ENCODE results near the gene MALT1. TPM values are rescaled to one million over a fixed set of nuclear protein-coding genes. Genes with fewer than 3 reads are reported as not detected.

The MALT1 gene
- total RNA-seq, 3 donors from 2014 or later (not counting 1 experiment from before 2014, with no cell fraction given): 49.8 to 55.8 (median 54.5) TPM

DNA sequence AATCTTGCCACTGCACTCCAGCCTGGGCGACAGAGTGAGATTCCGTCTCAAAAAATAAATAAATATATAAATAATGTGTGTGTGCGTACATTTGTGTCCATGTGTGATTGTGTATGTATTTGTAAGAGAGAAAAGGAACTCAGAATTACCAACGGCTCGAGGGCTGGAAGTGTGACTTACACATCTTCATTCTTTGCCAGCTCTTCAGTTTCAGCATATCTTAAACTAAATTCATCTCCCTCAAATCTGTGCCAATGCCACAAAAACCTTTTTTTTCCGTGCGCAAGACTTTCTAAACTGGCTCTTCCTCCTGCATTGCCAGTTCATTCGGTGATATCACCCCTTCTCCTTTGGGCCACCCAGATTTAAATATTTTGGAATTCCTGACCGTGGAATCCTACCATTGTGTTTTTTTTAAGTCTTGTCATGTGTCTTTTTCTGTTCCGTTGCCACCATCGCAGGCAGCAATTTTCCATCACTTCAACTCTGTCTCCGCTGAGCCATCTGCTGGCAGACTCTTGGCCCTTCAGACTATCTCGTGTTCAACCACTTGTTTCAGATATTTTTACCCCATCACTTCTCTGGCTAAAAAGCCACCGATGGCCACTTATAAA lies 116.4 kb downstream of the MALT1 start:
- WGBS (ENCODE audit: insufficient coverage): 90% methylated on average over 12 of the region's 14 CpGs
- Histone ChIP-seq H3K27ac (ENCODE audit: low read length) (no peak overlapping the region), H3K4me1 (ENCODE audit: control insufficient read depth, insufficient read depth, low read length) (no peaks in the 10 kb centered on the region), H3K27me3 (ENCODE audit: control insufficient read depth, insufficient read depth, low read length) (no peaks in the 10 kb centered on the region), H3K9me3 (ENCODE audit: control insufficient read depth, insufficient read depth, low read length) (no peaks in the 10 kb centered on the region), H3K4me3 (ENCODE audit: low read length) (no peak overlapping the region), H3K36me3 (ENCODE audit: control insufficient read depth, insufficient read depth, low read length) (no peaks in the 10 kb centered on the region)
- TF ChIP-seq, protein P1, sequence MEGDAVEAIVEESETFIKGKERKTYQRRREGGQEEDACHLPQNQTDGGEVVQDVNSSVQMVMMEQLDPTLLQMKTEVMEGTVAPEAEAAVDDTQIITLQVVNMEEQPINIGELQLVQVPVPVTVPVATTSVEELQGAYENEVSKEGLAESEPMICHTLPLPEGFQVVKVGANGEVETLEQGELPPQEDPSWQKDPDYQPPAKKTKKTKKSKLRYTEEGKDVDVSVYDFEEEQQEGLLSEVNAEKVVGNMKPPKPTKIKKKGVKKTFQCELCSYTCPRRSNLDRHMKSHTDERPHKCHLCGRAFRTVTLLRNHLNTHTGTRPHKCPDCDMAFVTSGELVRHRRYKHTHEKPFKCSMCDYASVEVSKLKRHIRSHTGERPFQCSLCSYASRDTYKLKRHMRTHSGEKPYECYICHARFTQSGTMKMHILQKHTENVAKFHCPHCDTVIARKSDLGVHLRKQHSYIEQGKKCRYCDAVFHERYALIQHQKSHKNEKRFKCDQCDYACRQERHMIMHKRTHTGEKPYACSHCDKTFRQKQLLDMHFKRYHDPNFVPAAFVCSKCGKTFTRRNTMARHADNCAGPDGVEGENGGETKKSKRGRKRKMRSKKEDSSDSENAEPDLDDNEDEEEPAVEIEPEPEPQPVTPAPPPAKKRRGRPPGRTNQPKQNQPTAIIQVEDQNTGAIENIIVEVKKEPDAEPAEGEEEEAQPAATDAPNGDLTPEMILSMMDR (IDR thresholded peaks at IDR 0.05): no peak
- no peak for DNase-seq
- H3K9me3 Mint-ChIP-seq: no peaks in the 10 kb centered on the region
- peaks cover 0 to 4% of the 10 kb centered on the region in 2 donors for H3K27me3 Mint-ChIP-seq (ENCODE audit: low read depth in 2 of 2)
- intact Hi-C loops (cut with micrococcal nuclease): no loop called here
- no peak overlapping the region for H3K4me3 Mint-ChIP-seq
- no peaks in the 10 kb centered on the region for H3K4me1 Mint-ChIP-seq
- no peak for ATAC-seq
- no peaks in the 10 kb centered on the region for H3K36me3 Mint-ChIP-seq
- no peak overlapping the region for H3K27ac Mint-ChIP-seq

DNA sequence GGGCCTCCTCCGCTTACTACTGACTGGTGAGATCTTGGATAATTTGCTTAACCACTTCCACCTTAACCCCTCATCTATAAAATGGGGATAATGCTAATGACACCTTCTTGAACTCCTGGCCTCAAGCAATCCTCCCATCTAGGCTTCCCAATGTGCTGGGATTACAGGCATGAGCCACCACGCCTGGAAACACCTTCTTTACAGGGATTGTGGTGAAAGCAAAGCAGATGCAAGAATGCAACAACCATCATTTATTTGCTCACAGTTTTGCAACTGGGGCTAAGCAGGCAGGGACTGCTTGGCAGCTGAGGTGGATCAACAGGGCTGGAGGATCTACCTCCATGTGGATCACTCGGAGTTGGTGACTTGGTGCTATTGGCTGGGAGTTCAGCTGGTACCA lies 117.2 kb downstream of the MALT1 start:
- Histone ChIP-seq H3K4me3 (ENCODE audit: low read length) (no peak overlapping the region), H3K27me3 (ENCODE audit: control insufficient read depth, insufficient read depth, low read length) (no peaks in the 10 kb centered on the region), H3K4me1 (ENCODE audit: control insufficient read depth, insufficient read depth, low read length) (no peaks in the 10 kb centered on the region), H3K36me3 (ENCODE audit: control insufficient read depth, insufficient read depth, low read length) (no peaks in the 10 kb centered on the region), H3K27ac (ENCODE audit: low read length) (no peak overlapping the region), H3K9me3 (ENCODE audit: control insufficient read depth, insufficient read depth, low read length) (no peaks in the 10 kb centered on the region)
- no peak overlapping the region for H3K27ac Mint-ChIP-seq
- WGBS (ENCODE audit: insufficient coverage): 97% methylated on average over 3 of the region's 3 CpGs
- ATAC-seq (no peak), DNase-seq (no peak)
- H3K9me3 Mint-ChIP-seq: no peaks in the 10 kb centered on the region
- H3K36me3 Mint-ChIP-seq: no peaks in the 10 kb centered on the region
- no peak overlapping the region for H3K4me3 Mint-ChIP-seq
- intact Hi-C loops (cut with micrococcal nuclease): no loop called here
- no peaks in the 10 kb centered on the region for H3K4me1 Mint-ChIP-seq
- H3K27me3 Mint-ChIP-seq (ENCODE audit: low read depth in 2 of 2): peaks cover 0 to 4% of the 10 kb centered on the region in 2 donors
- TF ChIP-seq, protein P1 (IDR thresholded peaks at IDR 0.05): no peak

DNA sequence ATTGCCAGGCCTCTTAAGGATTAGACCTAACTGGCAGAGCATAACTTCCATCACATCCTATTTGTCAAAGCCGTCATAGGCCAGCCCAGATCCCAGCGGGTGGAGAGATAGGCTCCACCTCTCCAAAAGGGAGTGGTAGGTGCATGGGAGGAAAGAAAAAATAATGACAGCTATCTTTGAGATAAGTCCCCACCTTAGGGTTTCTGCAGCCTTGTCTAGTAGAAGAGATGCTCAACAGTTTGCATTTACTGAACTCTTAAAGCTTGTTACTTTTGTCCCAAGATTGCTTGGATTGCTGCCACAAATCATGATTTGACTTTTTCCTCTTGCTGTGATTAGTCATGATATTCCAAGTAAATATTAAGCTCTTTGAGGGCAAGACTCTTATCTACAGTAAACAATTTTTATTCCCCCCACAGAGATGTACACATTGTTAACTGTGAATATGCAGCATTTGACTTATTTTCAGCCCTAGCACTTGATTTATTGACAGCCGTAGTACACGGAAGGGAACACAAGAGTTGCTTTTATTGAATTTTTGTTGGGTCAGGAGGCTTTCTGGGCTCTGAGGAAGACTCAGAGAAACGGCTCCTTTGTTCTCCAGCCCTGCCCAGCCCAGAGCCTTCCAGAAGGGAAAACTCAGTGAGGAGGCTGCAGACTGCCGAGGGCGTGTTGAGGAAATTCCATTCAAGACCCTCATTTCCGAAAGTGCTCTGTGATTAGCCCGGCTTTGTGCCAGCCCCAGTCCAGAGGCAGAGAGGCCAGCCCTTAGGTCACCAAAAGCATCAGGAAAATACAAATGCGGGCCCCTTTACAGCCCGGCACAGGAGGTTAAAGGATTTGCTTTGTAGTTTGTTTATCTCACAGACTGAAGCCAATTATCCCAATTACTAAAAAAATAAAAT lies 118.0 kb downstream of the MALT1 start:
- Histone ChIP-seq H3K4me1 (ENCODE audit: control insufficient read depth, insufficient read depth, low read length) (no peaks in the 10 kb centered on the region), H3K4me3 (ENCODE audit: low read length) (no peak overlapping the region), H3K9me3 (ENCODE audit: control insufficient read depth, insufficient read depth, low read length) (no peaks in the 10 kb centered on the region), H3K27me3 (ENCODE audit: control insufficient read depth, insufficient read depth, low read length) (no peaks in the 10 kb centered on the region), H3K27ac (ENCODE audit: low read length) (no peak overlapping the region), H3K36me3 (ENCODE audit: control insufficient read depth, insufficient read depth, low read length) (no peaks in the 10 kb centered on the region)
- Mint-ChIP-seq H3K27ac (no peak overlapping the region), H3K9me3 (no peaks in the 10 kb centered on the region), H3K4me1 (no peaks in the 10 kb centered on the region), H3K27me3 (ENCODE audit: low read depth in 2 of 2) (peaks cover 0 to 4% of the 10 kb centered on the region in 2 donors), H3K36me3 (no peaks in the 10 kb centered on the region), H3K4me3 (no peak overlapping the region)
- DNase-seq: no peak
- 90% methylated on average over 7 of the region's 11 CpGs for WGBS (ENCODE audit: insufficient coverage)
- ATAC-seq: no peak
- TF ChIP-seq, protein P1 (IDR thresholded peaks at IDR 0.05): no peak
- intact Hi-C loops (cut with micrococcal nuclease): no loop called here

All from natural killer cell (primary cell).